Measurements from ENCODE around the gene RRP12. TPM values are rescaled to one million over a fixed set of nuclear protein-coding genes. Genes with fewer than 3 reads are reported as not detected.

The RRP12 gene
- total RNA-seq, 1 donor from 2014 or later = 20.9 TPM

DNA sequence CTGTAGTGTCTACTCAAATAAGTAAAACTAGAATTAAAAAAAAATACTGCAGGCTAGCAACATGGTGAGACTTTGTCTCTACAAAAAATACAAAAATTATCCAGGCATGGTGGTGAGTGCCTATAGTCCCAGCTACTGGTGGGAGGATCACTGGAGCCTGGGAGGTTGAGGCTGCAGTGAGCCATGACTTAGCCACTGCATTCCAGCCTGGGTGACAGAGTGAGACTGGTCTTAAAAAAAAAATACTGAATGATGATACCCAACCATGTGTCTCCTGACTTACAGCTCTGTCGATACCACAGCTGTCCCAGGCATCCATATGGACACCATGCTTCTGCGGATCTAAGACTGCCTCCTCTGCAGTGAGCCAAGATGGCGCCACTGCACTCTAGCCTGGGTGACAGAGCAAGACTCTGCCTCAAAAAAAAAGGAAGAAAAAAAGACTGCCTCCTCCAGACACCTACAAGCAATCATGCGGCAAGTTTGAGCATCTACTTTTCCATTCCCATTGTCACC, 90.0 kb downstream of the RRP12 start:
- no peak for DNase-seq (ENCODE audit: low spot score)

DNA sequence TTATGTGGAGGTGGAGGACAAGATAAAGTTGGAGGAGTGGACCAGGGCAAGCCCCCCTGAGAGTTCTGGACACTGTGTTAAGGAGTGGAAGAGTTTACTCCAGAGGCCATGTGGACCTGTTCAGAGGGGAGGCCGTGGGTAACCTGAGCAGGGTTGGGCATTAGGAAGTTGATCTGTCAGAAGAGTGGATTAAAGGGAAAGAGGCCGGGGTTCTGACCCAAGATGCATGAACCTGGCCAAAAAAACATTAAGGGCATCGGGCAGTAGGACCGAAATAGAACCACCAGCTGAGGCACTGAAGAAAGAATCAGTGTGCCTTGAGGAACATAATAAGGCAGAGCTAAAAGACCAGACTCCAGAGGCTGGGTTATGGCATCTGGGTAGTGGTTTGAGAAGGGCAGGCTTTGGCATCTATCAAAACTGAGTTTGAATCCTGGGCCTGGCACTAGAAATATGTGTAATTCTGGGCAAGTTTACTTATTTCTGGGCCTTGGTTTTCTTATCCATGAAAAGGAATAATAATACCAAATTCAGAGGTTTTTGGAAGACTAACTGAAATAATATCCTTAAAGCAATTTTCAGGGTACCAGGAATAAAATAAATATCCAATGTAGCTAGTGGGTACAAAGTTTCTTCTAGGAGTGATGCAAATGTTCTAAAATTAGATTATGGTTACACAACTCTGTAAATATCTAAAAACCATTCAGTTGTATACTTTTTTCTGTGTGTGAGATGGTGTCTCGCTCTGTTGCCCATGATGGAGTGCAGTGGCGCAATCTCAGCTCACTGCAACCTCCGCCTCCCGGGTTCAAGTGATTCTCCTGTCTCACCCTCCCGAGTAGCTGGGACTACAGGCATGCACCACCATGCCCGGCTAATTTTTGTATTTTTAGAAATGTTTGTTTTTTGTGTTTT, 93.0 kb downstream of the RRP12 start:
- no peak for DNase-seq (ENCODE audit: low spot score)

DNA sequence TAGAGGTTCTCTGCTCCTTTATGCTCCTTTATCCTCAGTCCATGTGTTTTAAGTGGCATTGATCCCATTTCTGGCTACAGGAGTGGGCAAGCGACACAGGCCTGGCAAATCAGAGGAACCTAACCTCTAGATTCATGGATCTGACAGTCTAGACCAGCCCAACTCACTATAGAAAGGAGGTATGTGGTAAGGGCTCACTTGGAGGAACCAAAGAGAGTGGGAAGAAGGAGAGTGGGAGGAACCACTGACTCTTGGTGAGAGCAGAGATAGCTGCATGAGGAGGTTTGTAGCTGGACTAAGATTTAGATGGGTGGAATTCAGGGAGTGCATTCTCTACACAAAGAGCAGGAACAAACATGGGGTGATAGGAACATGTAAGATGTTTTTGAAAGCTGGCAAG, 93.7 kb downstream of the RRP12 start:
- DNase-seq (ENCODE audit: low spot score) = no peak

Other genes starting within 250 kb of the RRP12 start
- gene SLIT1, start 215.4 kb downstream of the RRP12 start, total RNA-seq = 0.40 TPM
- gene ARHGAP19, start 108.7 kb downstream of the RRP12 start, total RNA-seq = 10.9 TPM
- 9.4 TPM for gene FRAT1, start 82.1 kb downstream of the RRP12 start, total RNA-seq
- gene FRAT2, start 66.6 kb downstream of the RRP12 start, total RNA-seq = 18.6 TPM
- 270 TPM for gene PGAM1, start 24.9 kb upstream of the RRP12 start, total RNA-seq
- 33.8 TPM for gene EXOSC1, start 44.7 kb upstream of the RRP12 start, total RNA-seq
- gene ZDHHC16, start 44.8 kb upstream of the RRP12 start, total RNA-seq = 37.4 TPM
- 48.1 TPM for gene MMS19, start 97.1 kb upstream of the RRP12 start, total RNA-seq
- 13.8 TPM for gene UBTD1, start 97.6 kb upstream of the RRP12 start, total RNA-seq
- gene ANKRD2, start 171.4 kb upstream of the RRP12 start, total RNA-seq = 2.3 TPM
- 13.3 TPM for gene HOGA1, start 183.0 kb upstream of the RRP12 start, total RNA-seq
- 1.0 TPM for gene C10orf62, start 188.4 kb upstream of the RRP12 start, total RNA-seq
- 6.9 TPM for gene MORN4, start 232.2 kb upstream of the RRP12 start, total RNA-seq
- gene PI4K2A, start 239.3 kb upstream of the RRP12 start, total RNA-seq = 22.3 TPM